NCI-H1417 treated with DMSO at 0.1 percent for 48 hours (cell line): Measurements from ENCODE around the gene CADM1.

Experiments used
- DNase-seq: peaks from one replicate; lab custom pipeline; 2025; lab: John Stamatoyannopoulos, UW

CADM1 gene

GRCh38 chr11:115207166-115207591 is 297.0 kb downstream of the CADM1 start:
- DNase-seq, result no peak

DNA sequence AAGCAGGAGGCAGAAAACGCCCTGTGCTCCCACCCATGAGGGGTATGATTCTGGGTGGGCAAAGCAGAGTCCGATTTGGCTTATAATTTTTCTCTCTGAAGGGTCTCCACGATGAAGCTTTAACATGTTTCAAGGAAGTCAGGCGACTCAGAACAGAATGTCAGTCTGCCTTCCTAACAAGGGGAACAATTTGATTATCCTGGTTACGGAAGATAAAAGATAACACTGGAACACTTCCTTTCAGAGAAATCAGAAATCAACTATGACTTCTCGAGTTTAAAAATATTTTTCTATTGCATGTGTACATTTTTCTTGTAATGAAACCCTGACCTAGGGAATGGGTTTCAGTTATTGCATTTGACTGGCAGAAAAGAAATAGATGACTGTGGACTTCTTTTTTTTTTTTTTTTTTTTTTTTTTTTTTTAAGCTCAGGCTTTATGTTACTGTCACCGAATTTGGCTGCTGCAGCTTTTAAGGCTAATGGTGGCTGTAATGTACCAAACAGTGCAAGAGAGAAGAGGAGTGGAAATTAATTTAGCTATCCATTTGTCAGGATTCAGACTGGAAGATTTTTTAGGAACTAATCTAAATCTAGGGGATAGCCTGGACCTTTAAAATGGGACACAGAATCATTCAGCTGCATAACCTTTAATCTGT is 297.7 kb downstream of the CADM1 start:
- DNase-seq, result no peak

DNA sequence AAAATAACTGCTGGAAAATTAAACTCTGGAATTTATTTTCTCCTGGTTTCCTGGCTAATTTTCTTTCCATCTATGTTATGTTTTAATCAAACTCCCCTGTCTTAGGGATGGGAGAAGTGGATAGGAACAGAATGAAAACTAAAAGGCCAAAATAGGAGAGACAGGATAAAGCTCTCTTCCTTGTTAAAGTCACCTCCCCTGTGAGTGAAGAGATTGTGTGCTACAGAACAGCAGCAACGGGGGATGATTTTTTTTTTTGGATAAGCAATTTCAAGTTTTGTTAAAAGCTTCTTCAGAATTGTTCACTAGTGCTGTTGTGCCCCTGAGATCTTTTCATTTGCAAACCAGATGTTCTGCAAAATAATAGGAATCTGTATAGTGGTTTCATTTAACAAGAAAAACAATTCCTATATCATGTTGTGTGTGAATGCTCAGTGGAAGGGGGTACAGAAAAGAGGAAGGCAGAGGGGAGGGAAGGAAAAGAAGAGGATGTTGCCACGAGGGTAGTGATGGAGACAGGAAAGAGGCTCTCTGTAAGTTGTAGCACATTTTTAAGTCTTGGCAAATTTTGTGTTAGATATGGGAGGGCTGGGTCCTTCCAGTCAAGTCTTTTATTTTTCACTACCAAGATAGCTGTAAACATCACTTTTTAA is 301.2 kb downstream of the CADM1 start:
- DNase-seq, result no peak

DNA sequence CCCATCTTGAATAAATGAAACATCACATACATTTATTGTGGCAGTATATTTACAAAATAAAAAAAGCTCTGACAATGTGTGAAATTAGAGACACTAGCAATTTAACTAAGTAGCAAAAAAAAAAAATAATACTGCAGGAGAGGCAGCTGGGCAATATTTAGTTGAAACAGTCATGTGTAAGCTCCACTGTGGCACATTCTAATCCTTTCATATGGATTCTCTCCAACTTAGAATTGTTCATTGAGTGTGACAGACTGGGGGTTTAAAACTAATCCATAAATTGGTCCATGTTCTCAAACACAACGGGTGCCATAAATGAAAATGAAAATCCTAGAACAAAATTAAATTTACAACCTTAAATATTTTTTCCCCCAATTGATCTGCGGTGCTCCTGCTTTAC is 302.1 kb downstream of the CADM1 start:
- DNase-seq, result no peak

DNA sequence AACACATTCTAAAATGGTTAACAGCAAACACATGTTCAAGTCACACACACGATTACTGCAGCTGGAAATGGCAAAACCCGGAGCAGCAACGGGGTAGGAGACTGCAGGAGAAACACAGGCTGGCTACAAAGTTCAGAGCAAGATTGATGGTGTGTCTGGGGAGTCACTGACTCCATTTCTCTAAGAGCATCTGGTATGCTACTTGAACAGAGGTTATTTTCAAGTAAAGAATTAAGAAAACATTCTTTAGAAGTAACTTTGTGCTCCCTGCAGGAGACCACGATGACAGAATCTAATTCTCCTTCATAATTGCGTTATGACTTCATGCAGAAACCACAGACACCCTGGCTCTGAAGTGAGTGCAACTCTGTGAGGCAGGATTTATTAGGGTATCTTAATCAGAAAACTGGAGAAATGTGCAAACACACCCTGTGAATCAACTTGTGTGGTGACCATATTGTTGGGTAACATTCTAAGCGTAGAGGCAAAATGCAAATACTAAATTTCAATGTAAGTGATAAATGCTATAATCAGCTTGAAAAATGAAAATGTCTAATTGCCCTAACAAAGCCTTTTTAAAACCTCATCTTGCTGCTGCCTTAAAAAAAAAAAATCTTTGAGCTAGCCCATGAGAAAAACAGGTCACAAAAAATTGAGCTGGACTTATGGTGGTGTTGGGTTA is 303.0 kb downstream of the CADM1 start:
- DNase-seq, result no peak

GRCh38 chr11:115199481-115200069 is 304.6 kb downstream of the CADM1 start:
- no peak for DNase-seq

GRCh38 chr11:115198321-115198741 is 305.9 kb downstream of the CADM1 start:
- DNase-seq, result no peak

GRCh38 chr11:115197433-115197832 is 306.8 kb downstream of the CADM1 start:
- DNase-seq, result no peak

DNA sequence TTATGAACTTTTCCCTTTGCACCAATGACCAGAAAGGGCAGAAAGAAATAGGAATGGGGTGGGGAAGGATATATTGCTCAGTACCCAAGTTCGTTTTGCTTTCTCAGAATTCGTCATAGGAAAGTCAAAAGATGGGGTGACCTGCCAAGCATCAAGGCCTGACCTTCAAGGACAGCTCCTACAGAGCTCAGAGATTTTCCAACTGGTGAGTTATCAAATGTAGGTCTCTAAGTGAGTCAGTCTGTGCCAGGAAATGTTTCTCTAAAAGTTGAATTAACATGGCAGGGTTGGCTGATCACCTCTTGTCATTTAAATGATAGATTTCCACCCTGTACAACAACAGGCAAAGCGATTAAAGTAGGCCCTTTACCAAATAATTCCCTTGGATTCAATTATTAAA is 307.2 kb downstream of the CADM1 start:
- no peak for DNase-seq

- no peak for DNase-seq
Measured at GRCh38 chr11:115194802-115195110, 309.5 kb downstream of the CADM1 start.

DNA sequence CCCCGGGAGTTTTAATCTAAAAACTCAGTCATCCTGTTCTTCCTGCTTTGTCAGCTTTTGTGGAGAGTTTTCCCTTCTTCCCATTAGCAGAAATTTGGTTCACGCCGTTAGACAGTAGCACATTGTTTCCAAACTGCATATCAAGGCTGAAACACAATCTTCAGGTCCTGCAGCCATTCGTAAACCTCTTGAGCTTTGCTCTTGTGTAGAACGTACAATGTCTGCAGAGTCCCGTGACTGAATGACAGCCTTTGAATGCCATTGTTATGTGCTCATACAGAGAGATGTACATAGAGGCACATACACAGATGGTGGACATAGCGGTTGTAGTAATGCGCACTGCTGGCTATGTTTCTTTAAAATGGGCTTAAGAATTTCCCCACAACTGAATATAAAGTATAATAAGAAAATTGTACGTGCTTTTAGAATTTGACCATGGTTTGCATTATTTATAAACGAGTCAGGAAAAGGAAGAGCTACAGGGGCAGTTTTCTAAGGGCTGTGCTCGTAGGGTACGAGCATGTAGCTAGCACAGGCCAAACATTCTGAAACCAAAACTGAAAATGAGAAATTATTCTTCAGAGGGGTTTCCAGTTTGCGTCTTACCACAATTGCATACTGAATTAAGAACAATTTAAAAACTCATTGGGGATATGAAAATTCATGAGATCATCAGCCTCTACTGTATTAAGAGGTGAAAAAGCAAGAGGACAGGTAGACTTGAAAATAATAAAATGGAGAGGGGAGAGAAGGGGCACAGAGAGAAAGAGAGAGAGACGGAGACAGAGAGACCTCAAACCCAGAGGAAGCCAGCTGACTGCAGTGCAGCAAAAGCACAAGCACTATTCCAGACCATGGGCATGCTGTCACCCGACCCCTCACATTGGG is 310.1 kb downstream of the CADM1 start:
- DNase-seq, result no peak

GRCh38 chr11:115191761-115192160 is 312.5 kb downstream of the CADM1 start:
- DNase-seq, result no peak

GRCh38 chr11:115190196-115190595 is 314.0 kb downstream of the CADM1 start:
- no peak for DNase-seq

- no peak for DNase-seq
Measured at GRCh38 chr11:115188898-115189278, 315.3 kb downstream of the CADM1 start.

DNA sequence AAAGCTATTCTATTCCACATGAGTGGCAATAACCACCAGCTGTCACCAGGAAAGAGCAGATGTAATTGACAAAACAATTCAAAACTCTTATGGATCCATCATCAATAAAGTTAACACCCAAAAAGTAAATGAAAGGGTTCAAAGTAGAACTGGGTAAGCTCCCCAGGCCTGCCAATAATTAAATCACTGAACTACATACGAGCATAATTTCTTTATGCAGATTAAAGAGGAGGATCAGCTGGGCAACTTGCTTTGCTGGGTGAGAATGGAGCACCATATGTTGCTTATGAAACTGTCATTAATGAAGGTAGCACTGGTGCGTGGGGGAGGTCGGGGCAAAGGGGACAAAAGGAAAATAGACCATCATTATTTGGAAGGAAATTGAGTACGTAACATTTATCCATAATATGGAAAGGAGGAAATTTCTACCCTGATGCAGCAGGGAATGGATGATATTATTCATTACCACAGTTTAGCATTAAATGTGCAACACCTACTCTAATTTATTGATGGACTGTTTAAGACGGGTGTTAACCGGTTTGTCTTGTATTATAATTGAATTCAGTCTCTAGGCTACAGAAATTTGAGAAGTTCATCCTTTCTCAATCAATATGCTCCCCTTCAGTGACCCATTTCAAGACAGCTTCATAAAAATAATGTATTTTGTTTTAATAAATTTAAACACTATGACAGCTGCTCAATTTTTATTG is 315.9 kb downstream of the CADM1 start:
- no peak for DNase-seq

GRCh38 chr11:115185931-115186330 is 318.3 kb downstream of the CADM1 start:
- no peak for DNase-seq

DNA sequence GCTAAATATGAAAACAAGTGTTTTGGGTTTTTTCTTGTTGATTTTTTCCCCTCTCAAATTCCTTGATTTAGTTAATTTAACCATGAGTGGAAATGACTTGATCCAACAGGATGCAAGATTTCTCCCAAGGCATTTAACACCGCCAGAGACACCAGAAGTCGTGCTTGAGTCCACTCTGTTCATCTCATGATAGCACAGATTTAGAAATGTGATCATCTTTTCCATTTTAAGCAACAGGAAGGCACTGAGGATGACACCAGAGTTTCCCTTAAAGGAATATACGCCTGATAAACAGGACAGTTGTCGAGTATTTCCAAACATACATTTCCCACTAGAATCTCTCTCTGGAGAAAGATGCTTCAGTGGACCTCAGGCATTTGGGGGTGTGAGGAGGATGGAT is 318.7 kb downstream of the CADM1 start:
- DNase-seq, result no peak

DNA sequence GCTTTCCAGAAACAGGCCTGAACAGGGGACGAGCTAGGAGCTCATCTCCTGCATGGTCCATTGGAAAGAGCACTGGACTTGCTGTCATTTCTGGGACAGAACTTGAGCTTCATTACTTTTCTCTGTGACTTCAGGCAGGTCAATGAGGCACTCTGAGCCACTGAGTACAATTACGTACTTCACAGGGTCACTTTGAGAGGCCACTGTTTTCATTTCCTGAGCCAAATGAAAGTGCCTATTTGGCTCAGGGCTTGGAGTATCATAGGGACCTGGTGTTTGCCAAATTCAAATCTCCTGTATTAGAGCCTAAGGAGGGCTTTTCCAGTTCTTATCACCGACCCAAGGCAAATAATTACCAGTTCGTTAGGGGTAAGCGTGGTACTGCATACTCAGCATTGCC is 319.3 kb downstream of the CADM1 start:
- DNase-seq, result no peak

GRCh38 chr11:115183830-115184229 is 320.4 kb downstream of the CADM1 start:
- no peak for DNase-seq

- no peak for DNase-seq
Measured at GRCh38 chr11:115183136-115183535, 321.1 kb downstream of the CADM1 start.

- no peak for DNase-seq
Measured at GRCh38 chr11:115182282-115182955, 321.8 kb downstream of the CADM1 start.
